ENCODE results near the gene PC.
"Not testable (repeated sequence)": the region's sequence is repeated elsewhere in the genome, so short reads cannot be mapped to it uniquely, and the experiment has no call there.

PC gene

GRCh38 chr11:66835768-66836405, 122.3 kb downstream of the PC start:
- no peak for TF ChIP-seq CTCF (IDR thresholded peaks at IDR 0.05; ENCODE audit: insufficient read depth, low read depth, low read length, missing control alignments)
- H3K4me3 ChIP-seq (ENCODE audit: low read length): no peak overlapping the region
- DNase-seq (ENCODE audit: low read depth): no peak

- TF ChIP-seq CTCF (IDR thresholded peaks at IDR 0.05; ENCODE audit: insufficient read depth, low read depth, low read length, missing control alignments): no peak
- H3K4me3 ChIP-seq (ENCODE audit: low read length): no peak overlapping the region
- no peak for DNase-seq (ENCODE audit: low read depth)
Observed at GRCh38 chr11:66834943-66835342, 123.2 kb downstream of the PC start.

GRCh38 chr11:66834539-66834845, 123.7 kb downstream of the PC start:
- no peak overlapping the region for H3K4me3 ChIP-seq (ENCODE audit: low read length)
- TF ChIP-seq CTCF (IDR thresholded peaks at IDR 0.05; ENCODE audit: insufficient read depth, low read depth, low read length, missing control alignments): no peak
- no peak for DNase-seq (ENCODE audit: low read depth)

GRCh38 chr11:66824573-66824972, 133.6 kb downstream of the PC start:
- DNase-seq (ENCODE audit: low read depth); H3K4me3 ChIP-seq (ENCODE audit: low read length): not testable (repeated sequence)

GRCh38 chr11:66823700-66824099, 134.5 kb downstream of the PC start:
- no peak for DNase-seq (ENCODE audit: low read depth)
- no peak for TF ChIP-seq CTCF (IDR thresholded peaks at IDR 0.05; ENCODE audit: insufficient read depth, low read depth, low read length, missing control alignments)
- no peak overlapping the region for H3K4me3 ChIP-seq (ENCODE audit: low read length)

- no peak for DNase-seq (ENCODE audit: low read depth)
- H3K4me3 ChIP-seq (ENCODE audit: low read length): no peak overlapping the region
- no peak for TF ChIP-seq CTCF (IDR thresholded peaks at IDR 0.05; ENCODE audit: insufficient read depth, low read depth, low read length, missing control alignments)
Observed at GRCh38 chr11:66820901-66821300, 137.3 kb downstream of the PC start.

- no peak for TF ChIP-seq CTCF (IDR thresholded peaks at IDR 0.05; ENCODE audit: insufficient read depth, low read depth, low read length, missing control alignments)
- no peak overlapping the region for H3K4me3 ChIP-seq (ENCODE audit: low read length)
- DNase-seq (ENCODE audit: low read depth): no peak
Observed at GRCh38 chr11:66820381-66820780, 137.8 kb downstream of the PC start.

Data from epithelial cell of esophagus (primary cell).